Trophoblast cell (in vitro differentiated cells and primary cell): ENCODE results near the gene ZNF618.

ENCODE experiments used
- DNase-seq, 2 donors: peaks; one replicate each; pipeline ENCODE4 v3.0.0-alpha.2; 2016
- H2AFZ ChIP-seq: 2 replicates; pipeline ENCODE4 v1.6.1; 2013; ENCODE audit warnings: low read length, moderate library complexity, mild to moderate bottlenecking; ENCODE audit not compliant: insufficient read depth, poor library complexity
- H2AK5ac ChIP-seq: 2 replicates; pipeline ENCODE4 v1.6.1; 2013; ENCODE audit warnings: mild to moderate bottlenecking, low read length
- H2BK120ac ChIP-seq: 2 replicates; pipeline ENCODE4 v1.6.1; 2013; ENCODE audit warnings: low read length, mild to moderate bottlenecking, moderate library complexity; ENCODE audit not compliant: insufficient read depth, poor library complexity
- H2BK12ac ChIP-seq: 2 replicates; pipeline ENCODE4 v1.6.1; 2013; ENCODE audit warnings: mild to moderate bottlenecking, low read length, moderate library complexity
- H2BK5ac ChIP-seq: 2 replicates; pipeline ENCODE4 v1.6.1; 2013; ENCODE audit warnings: low read length, low read depth, moderate library complexity, mild to moderate bottlenecking; ENCODE audit not compliant: poor library complexity
- H3K14ac ChIP-seq: 2 replicates; pipeline ENCODE4 v1.6.1; 2013; ENCODE audit warnings: mild to moderate bottlenecking, low read length
- H3K18ac ChIP-seq: 2 replicates; pipeline ENCODE4 v1.6.1; 2013; ENCODE audit warnings: mild to moderate bottlenecking, low read length
- H3K23ac ChIP-seq: 2 replicates; pipeline ENCODE4 v1.6.1; 2013; ENCODE audit warnings: low read length
- H3K27ac ChIP-seq: 2 replicates; pipeline ENCODE4 v1.5.1; 2013; ENCODE audit warnings: low read depth, mild to moderate bottlenecking, inconsistent platforms, low read length, moderate library complexity
- H3K27me3 ChIP-seq: 2 replicates; pipeline ENCODE4 v1.6.1; 2013; ENCODE audit warnings: inconsistent platforms, mild to moderate bottlenecking, low read length, moderate library complexity; ENCODE audit not compliant: insufficient read depth
- H3K36me3 ChIP-seq, 2 experiments: 1 replicate in 1 of 2; 2 replicates in 1 of 2; pipeline ENCODE4 v1.6.1; 2013; ENCODE audit warnings: low read length in 2 of 2, mild to moderate bottlenecking in 2 of 2, moderate library complexity in 1 of 2; ENCODE audit not compliant: insufficient read depth in 2 of 2, control insufficient read depth in 1 of 2
- H3K4ac ChIP-seq: 2 replicates; pipeline ENCODE4 v1.6.1; 2013; ENCODE audit warnings: low read depth, mild to moderate bottlenecking, low read length, moderate library complexity
- H3K4me1 ChIP-seq, 2 experiments: 1 replicate in 1 of 2; 2 replicates in 1 of 2; pipeline ENCODE4 v1.6.1; 2013; ENCODE audit warnings: low read length in 2 of 2, mild to moderate bottlenecking in 2 of 2, moderate library complexity in 1 of 2; ENCODE audit not compliant: insufficient read depth in 2 of 2, control insufficient read depth in 1 of 2
- H3K4me2 ChIP-seq: 2 replicates; pipeline ENCODE4 v1.6.1; 2013; ENCODE audit warnings: inconsistent platforms, mild to moderate bottlenecking, low read length, moderate library complexity
- H3K4me3 ChIP-seq: 2 replicates; pipeline ENCODE4 v1.5.1; 2013; ENCODE audit warnings: mild to moderate bottlenecking, low read depth, low read length, inconsistent platforms
- H3K79me1 ChIP-seq: one replicate; pipeline ENCODE4 v1.6.1; 2013; ENCODE audit warnings: low read length
- H3K79me2 ChIP-seq: 2 replicates; pipeline ENCODE4 v1.6.1; 2013; ENCODE audit warnings: low read length, mild to moderate bottlenecking; ENCODE audit not compliant: control insufficient read depth, insufficient read depth, poor library complexity
- H3K9ac ChIP-seq: 2 replicates; pipeline ENCODE4 v1.6.1; 2013; ENCODE audit warnings: mild to moderate bottlenecking, low read length
- H3K9me3 ChIP-seq: 2 replicates; pipeline ENCODE4 v1.6.1; 2013; ENCODE audit warnings: low read depth, mild to moderate bottlenecking, control low read depth, inconsistent platforms, low read length; ENCODE audit not compliant: insufficient read depth
- H4K12ac ChIP-seq: 2 replicates; pipeline ENCODE4 v1.6.1; 2013; ENCODE audit warnings: low read depth, mild to moderate bottlenecking, low read length, moderate library complexity
- H4K8ac ChIP-seq: 2 replicates; pipeline ENCODE4 v1.6.1; 2013; ENCODE audit warnings: low read depth, mild to moderate bottlenecking, low read length, moderate library complexity
- H4K91ac ChIP-seq: one replicate; pipeline ENCODE4 v1.6.1; 2013; ENCODE audit warnings: low read depth, mild to moderate bottlenecking, low read length, moderate library complexity
- WGBS: extraction: QIAGEN DNeasy Blood & Tissue Kit; methylation state at CpG from one replicate; pipeline ENCODE4 v1.1.7; 2013; ENCODE audit warnings: missing lambda C conversion rate; ENCODE audit not compliant: insufficient read length, insufficient coverage; ENCODE audit errors: extremely low coverage; 5-methylcytosine and 5-hydroxymethylcytosine counted together

Gene ZNF618

GRCh38 chr9:114035221-114035844 lies 159.2 kb downstream of the ZNF618 start:
- no peaks in the 10 kb centered on the region for H3K4me1 ChIP-seq
- no peak overlapping the region for H4K91ac ChIP-seq
- H3K36me3 ChIP-seq = peaks cover 22 to 32% of the 10 kb centered on the region in 2 experiments
- H2BK12ac ChIP-seq = no peak overlapping the region
- no peak overlapping the region for H3K27ac ChIP-seq
- no peak overlapping the region for H2AFZ ChIP-seq
- no peak overlapping the region for H3K9ac ChIP-seq
- H4K12ac ChIP-seq = no peak overlapping the region
- no peak overlapping the region for H3K23ac ChIP-seq
- no peak overlapping the region for H2BK5ac ChIP-seq
- no CpG with 5 or more reads among the region's 17 CpGs for WGBS
- no peaks in the 10 kb centered on the region for H3K79me2 ChIP-seq
- no peak overlapping the region for H3K14ac ChIP-seq
- H2AK5ac ChIP-seq = no peak overlapping the region
- H3K9me3 ChIP-seq = no peaks in the 10 kb centered on the region
- H3K4ac ChIP-seq = no peak overlapping the region
- H3K4me2 ChIP-seq = no peak overlapping the region
- DNase-seq = no peak
- no peak overlapping the region for H3K18ac ChIP-seq
- H4K8ac ChIP-seq = no peak overlapping the region
- no peaks in the 10 kb centered on the region for H3K27me3 ChIP-seq
- H2BK120ac ChIP-seq = no peak overlapping the region
- no peaks in the 10 kb centered on the region for H3K79me1 ChIP-seq
- H3K4me3 ChIP-seq = no peak overlapping the region

DNA sequence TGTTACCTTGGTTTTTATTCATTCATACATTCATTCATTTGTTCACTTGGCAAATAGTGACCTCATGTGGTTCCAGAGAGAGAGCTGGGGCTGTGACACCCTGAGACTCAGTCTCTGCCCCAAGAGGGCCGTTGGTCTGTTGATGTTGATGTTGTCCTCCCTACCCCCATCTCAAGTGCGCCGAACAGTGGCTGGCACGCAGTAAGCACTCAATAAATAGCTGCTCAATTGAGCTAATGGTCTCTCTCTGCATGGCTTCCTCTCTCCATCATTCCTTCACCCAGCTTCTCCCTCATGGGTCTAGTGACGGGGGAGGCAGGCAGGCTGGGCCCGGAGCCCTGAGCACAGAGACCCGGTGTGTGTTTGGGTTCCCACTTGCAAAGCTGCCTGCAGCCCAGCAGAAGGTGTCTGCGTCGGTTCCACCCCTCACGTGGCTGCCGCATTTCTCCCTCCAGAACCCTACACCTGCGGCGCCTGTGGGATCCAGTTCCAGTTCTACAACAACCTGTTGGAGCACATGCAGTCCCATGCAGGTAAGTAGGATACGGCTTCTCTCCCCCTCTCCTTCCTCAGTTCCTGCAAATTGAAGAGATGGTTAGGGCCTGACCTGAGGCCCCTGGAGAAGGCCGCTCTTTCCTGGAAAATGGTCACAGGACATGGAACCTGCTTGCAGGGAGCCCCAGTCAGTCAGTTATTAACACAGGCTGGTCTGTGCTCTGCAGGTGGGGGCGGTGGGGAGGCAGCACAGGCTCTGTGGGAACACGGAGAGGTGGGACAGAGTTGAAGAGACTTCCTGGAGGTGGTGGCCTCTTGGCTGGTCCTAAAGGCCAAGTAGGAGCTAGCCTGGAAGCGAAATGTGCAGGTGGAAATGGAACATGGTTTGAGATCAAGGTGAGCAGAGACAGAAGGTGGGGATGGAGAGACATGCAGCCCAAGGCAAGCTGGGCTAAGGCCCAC lies 160.0 kb downstream of the ZNF618 start:
- Histone ChIP-seq H3K9me3 (no peaks in the 10 kb centered on the region), H2BK120ac (no peak overlapping the region), H3K14ac (no peak overlapping the region), H4K8ac (no peak overlapping the region), H3K79me2 (no peaks in the 10 kb centered on the region), H2AK5ac (no peak overlapping the region), H4K12ac (no peak overlapping the region), H3K4me3 (no peak overlapping the region), H2BK12ac (no peak overlapping the region), H3K27me3 (no peaks in the 10 kb centered on the region), H3K9ac (no peak overlapping the region), H3K4me2 (no peak overlapping the region), H3K4ac (no peak overlapping the region), H2AFZ (no peak overlapping the region), H3K4me1 (no peaks in the 10 kb centered on the region), H2BK5ac (no peak overlapping the region), H3K36me3 (peaks cover 20 to 32% of the 10 kb centered on the region in 2 experiments), H3K23ac (no peak overlapping the region), H3K18ac (no peak overlapping the region), H3K27ac (no peak overlapping the region), H3K79me1 (no peaks in the 10 kb centered on the region), H4K91ac (no peak overlapping the region)
- WGBS = no CpG with 5 or more reads among the region's 18 CpGs
- no peak for DNase-seq

- Histone ChIP-seq H3K4me3 (no peak overlapping the region), H4K8ac (no peak overlapping the region), H3K14ac (no peak overlapping the region), H3K18ac (no peak overlapping the region), H4K91ac (no peak overlapping the region), H3K4ac (no peak overlapping the region), H2BK5ac (no peak overlapping the region), H4K12ac (no peak overlapping the region), H3K23ac (no peak overlapping the region), H3K4me2 (no peak overlapping the region), H3K9ac (no peak overlapping the region), H3K79me1 (no peaks in the 10 kb centered on the region), H3K27me3 (no peaks in the 10 kb centered on the region), H2BK120ac (no peak overlapping the region), H2AFZ (no peak overlapping the region), H2AK5ac (no peak overlapping the region), H2BK12ac (no peak overlapping the region), H3K79me2 (no peaks in the 10 kb centered on the region), H3K27ac (no peak overlapping the region), H3K9me3 (no peaks in the 10 kb centered on the region), H3K36me3 (peaks cover 20 to 28% of the 10 kb centered on the region in 2 experiments), H3K4me1 (no peaks in the 10 kb centered on the region)
- WGBS = no CpG with 5 or more reads among the region's 5 CpGs
- no peak for DNase-seq
Observed at GRCh38 chr9:114037249-114037648, 161.1 kb downstream of the ZNF618 start.

- Histone ChIP-seq H3K9ac (no peak overlapping the region), H3K14ac (no peak overlapping the region), H4K12ac (no peak overlapping the region), H3K9me3 (no peaks in the 10 kb centered on the region), H2AK5ac (no peak overlapping the region), H2AFZ (no peak overlapping the region), H3K4me1 (no peaks in the 10 kb centered on the region), H3K18ac (no peak overlapping the region), H3K4ac (no peak overlapping the region), H3K79me2 (no peaks in the 10 kb centered on the region), H4K91ac (no peak overlapping the region), H2BK12ac (no peak overlapping the region), H3K36me3 (peaks cover 13 to 22% of the 10 kb centered on the region in 2 experiments), H3K27me3 (no peaks in the 10 kb centered on the region), H2BK120ac (no peak overlapping the region), H2BK5ac (no peak overlapping the region), H3K23ac (no peak overlapping the region), H4K8ac (no peak overlapping the region), H3K27ac (no peak overlapping the region), H3K4me2 (no peak overlapping the region), H3K79me1 (no peaks in the 10 kb centered on the region), H3K4me3 (no peak overlapping the region)
- no CpG with 5 or more reads among the region's 19 CpGs for WGBS
- no peak for DNase-seq
Observed at GRCh38 chr9:114037961-114038723, 162.0 kb downstream of the ZNF618 start.
